ENCODE data around the gene RWDD2A. TPM values are rescaled to one million over a fixed set of nuclear protein-coding genes. Genes with fewer than 3 reads are reported as not detected.

Gene RWDD2A
- total RNA-seq, 1 experiment from 2014 or later = 4.0 TPM

GRCh38 chr6:83155794-83156193 lies 37.4 kb upstream of the RWDD2A start:
- no peak overlapping the region for H3K27ac Mint-ChIP-seq (ENCODE audit: unreplicated experiment)
- H3K9me3 Mint-ChIP-seq (ENCODE audit: low read depth, unreplicated experiment) = no peaks in the 10 kb centered on the region
- CTCF ChIA-PET = no interaction called here
- no peak overlapping the region for H3K4me3 Mint-ChIP-seq (ENCODE audit: low read depth, unreplicated experiment)
- DNase-seq = no peak
- intact Hi-C loops (cut with micrococcal nuclease; ENCODE audit: unreplicated experiment) = no loop called here
- TF ChIP-seq CTCF (IDR thresholded peaks at IDR 0.05; ENCODE audit: unreplicated experiment) = no peak
- no peaks in the 10 kb centered on the region for H3K4me1 Mint-ChIP-seq (ENCODE audit: low read depth, unreplicated experiment)
- no peaks in the 10 kb centered on the region for H3K27me3 Mint-ChIP-seq (ENCODE audit: unreplicated experiment)
- BruUV-seq (replicated peaks) = no TSS peak
- H3K36me3 Mint-ChIP-seq (ENCODE audit: insufficient read depth, unreplicated experiment) = no peaks in the 10 kb centered on the region

- intact Hi-C loops (cut with micrococcal nuclease; ENCODE audit: unreplicated experiment) = no loop called here
- CTCF ChIA-PET = no interaction called here
- H3K36me3 Mint-ChIP-seq (ENCODE audit: insufficient read depth, unreplicated experiment) = peaks cover 4% of the 10 kb centered on the region
- H3K9me3 Mint-ChIP-seq (ENCODE audit: low read depth, unreplicated experiment) = no peaks in the 10 kb centered on the region
- TF ChIP-seq CTCF (IDR thresholded peaks at IDR 0.05; ENCODE audit: unreplicated experiment) = no peak
- no peak for DNase-seq
- H3K4me3 Mint-ChIP-seq (ENCODE audit: low read depth, unreplicated experiment) = no peak overlapping the region
- H3K27me3 Mint-ChIP-seq (ENCODE audit: unreplicated experiment) = no peaks in the 10 kb centered on the region
- H3K27ac Mint-ChIP-seq (ENCODE audit: unreplicated experiment) = no peak overlapping the region
- no peaks in the 10 kb centered on the region for H3K4me1 Mint-ChIP-seq (ENCODE audit: low read depth, unreplicated experiment)
- no TSS peak for BruUV-seq (replicated peaks)
These were observed 33.0 kb upstream of the RWDD2A start for GRCh38 chr6:83160167-83160566.

GRCh38 chr6:83167726-83168278 lies 25.4 kb upstream of the RWDD2A start:
- Mint-ChIP-seq H3K4me3 (ENCODE audit: low read depth, unreplicated experiment) (no peak overlapping the region), H3K4me1 (ENCODE audit: low read depth, unreplicated experiment) (no peaks in the 10 kb centered on the region), H3K27me3 (ENCODE audit: unreplicated experiment) (no peaks in the 10 kb centered on the region), H3K9me3 (ENCODE audit: low read depth, unreplicated experiment) (no peaks in the 10 kb centered on the region), H3K27ac (ENCODE audit: unreplicated experiment) (no peak overlapping the region), H3K36me3 (ENCODE audit: insufficient read depth, unreplicated experiment) (peaks cover 32% of the 10 kb centered on the region)
- no peak for TF ChIP-seq CTCF (IDR thresholded peaks at IDR 0.05; ENCODE audit: unreplicated experiment)
- BruUV-seq (replicated peaks) = no TSS peak
- intact Hi-C loops (cut with micrococcal nuclease; ENCODE audit: unreplicated experiment) = no loop called here
- CTCF ChIA-PET = no interaction called here
- DNase-seq = no peak

- CTCF ChIA-PET = no interaction called here
- no peaks in the 10 kb centered on the region for H3K27me3 Mint-ChIP-seq (ENCODE audit: unreplicated experiment)
- no peaks in the 10 kb centered on the region for H3K9me3 Mint-ChIP-seq (ENCODE audit: low read depth, unreplicated experiment)
- H3K27ac Mint-ChIP-seq (ENCODE audit: unreplicated experiment) = no peak overlapping the region
- DNase-seq = no peak
- no peaks in the 10 kb centered on the region for H3K4me1 Mint-ChIP-seq (ENCODE audit: low read depth, unreplicated experiment)
- intact Hi-C loops (cut with micrococcal nuclease; ENCODE audit: unreplicated experiment) = no loop called here
- no peak overlapping the region for H3K4me3 Mint-ChIP-seq (ENCODE audit: low read depth, unreplicated experiment)
- TF ChIP-seq CTCF (IDR thresholded peaks at IDR 0.05; ENCODE audit: unreplicated experiment) = no peak
- no TSS peak for BruUV-seq (replicated peaks)
- H3K36me3 Mint-ChIP-seq (ENCODE audit: insufficient read depth, unreplicated experiment) = peaks cover 32% of the 10 kb centered on the region
These were observed 24.6 kb upstream of the RWDD2A start for GRCh38 chr6:83168556-83168955.
